ENCODE data around the gene AKNA. TPM values are rescaled to one million over a fixed set of nuclear protein-coding genes. Genes with fewer than 3 reads are reported as not detected.

The AKNA gene
- total RNA-seq: 0.64 and 0.89 TPM in 2 replicates

DNA sequence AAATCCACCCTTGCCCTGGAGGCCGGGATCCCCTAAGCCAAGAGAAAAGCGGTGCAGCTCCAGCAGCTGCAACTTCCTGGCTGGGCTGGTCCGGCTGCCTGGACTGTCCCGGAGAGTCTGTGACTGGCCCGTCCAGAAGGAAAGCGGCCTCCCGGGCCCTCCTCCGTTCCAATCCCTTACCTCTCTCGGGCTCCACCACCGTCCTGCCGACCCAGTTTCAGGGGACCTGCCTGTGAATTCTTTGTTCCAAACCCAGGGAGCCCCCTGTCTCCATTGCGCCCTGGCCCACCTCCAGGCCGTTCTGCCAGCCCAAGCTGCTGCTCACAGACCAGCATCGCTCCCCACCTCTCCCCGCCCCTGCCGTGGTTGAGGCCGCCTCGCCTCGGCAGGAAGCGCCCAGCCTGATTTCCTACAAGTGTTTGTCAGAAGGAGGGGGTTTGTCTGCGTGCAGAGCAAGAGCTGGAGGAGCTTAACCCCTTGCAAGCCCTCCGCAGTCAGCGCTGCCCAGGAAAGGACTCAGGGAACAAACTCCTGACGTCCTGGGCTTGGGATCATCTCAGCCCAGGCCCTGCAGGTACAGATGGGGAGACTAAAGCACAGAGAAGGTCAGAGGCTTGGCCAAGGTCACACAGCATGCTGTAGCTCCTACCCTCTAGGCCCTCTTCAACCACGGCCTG, at the start of gene AKNA:
TSS of gene AKNA (minus strand) at position 303 of the 677 bp plus-strand sequence. CDS start 6,649 bp downstream, outside the sequence.
- peak in 1 of 2 donors; percentile 74 for DNase-seq (ENCODE audit: low read depth in 2 of 2)

- no peak for DNase-seq (ENCODE audit: low read depth in 2 of 2)
These were observed 49.7 kb upstream of the AKNA start for GRCh38 chr9:114437401-114437893.

- DNase-seq (ENCODE audit: low read depth in 2 of 2): peak; percentile 18 to 50
These were observed 47.1 kb upstream of the AKNA start for GRCh38 chr9:114434878-114435311.

- DNase-seq (ENCODE audit: low read depth in 2 of 2): no peak
These were observed 46.0 kb upstream of the AKNA start for GRCh38 chr9:114433720-114434255.

- no peak for DNase-seq (ENCODE audit: low read depth in 2 of 2)
These were observed 45.3 kb upstream of the AKNA start for GRCh38 chr9:114433086-114433485.

DNA sequence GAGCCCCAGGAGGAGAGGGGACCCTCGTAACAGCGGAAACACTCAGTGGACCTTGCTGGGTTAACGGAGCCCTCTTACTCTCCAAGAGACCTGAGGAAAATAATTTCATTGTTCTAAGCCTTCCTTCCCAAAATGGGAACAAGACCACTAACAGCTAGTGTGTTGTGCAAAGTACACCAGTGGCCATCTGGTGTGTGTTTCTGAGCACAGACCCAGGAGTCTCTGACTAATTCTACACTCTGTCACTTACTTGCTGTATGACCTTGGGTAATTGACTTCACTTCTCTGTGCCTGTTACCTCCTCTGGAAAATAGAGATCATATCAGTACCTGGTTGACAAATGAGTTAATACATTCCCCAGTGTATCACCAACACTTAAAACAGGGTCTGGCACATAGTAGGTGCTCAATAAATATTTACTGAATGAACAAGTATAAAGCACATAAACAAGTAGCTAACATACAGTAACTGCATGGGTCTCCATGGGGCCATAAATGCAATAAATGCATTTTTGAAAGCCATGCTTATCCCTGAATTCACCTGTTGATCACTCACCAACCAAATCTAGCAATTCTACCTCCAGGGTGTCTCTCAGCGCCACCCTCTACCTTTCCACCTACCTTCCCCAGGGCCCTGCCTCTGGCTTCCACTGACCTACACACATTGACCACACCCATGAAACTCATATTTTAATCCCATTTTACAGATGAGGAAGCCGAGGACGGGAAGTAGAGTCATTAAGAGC, 44.7 kb upstream of the AKNA start:
- no peak for DNase-seq (ENCODE audit: low read depth in 2 of 2)

DNA sequence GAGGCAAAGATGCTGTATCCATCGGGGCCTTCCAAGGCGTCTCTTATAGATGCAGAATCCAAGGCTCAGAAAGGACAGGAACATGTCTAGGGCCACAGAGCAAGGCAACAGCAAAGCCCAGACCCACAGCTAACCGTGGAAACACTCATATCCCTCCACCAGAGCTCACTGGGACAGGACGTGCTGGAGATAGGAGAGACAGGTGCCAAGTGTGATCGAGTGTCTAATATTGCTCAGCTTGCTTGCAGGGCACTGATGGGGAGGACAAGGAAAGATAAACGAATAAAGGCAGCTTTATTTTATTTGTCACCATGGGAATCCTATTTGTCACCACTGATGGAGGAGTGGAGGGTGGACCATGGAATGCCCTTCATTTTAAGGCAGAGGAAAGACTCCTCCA, 44.0 kb upstream of the AKNA start:
- no peak for DNase-seq (ENCODE audit: low read depth in 2 of 2)

GRCh38 chr9:114431003-114431402, 43.2 kb upstream of the AKNA start:
- no peak for DNase-seq (ENCODE audit: low read depth in 2 of 2)

- no peak for DNase-seq (ENCODE audit: low read depth in 2 of 2)
These were observed 42.7 kb upstream of the AKNA start for GRCh38 chr9:114430457-114430856.

DNA sequence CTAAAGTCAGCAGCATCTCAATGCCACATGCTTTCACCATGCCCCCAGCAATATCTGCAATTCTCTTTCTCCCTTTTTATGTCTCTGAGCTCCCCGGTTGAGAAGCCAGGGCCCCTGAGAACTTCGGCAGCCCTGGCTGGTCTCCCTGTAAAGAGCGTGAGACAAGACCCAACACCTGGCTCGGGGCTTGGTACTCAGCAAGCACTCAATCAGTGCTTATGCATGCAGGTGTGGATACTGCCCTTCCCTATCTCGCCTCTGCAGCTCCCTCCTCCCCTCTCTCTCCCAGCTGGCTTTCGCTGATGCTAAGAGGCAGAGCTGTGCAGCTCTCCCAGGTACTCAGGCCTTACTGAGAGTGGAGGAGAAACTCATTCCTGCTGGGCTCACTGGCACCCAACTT, 41.7 kb upstream of the AKNA start:
- no peak for DNase-seq (ENCODE audit: low read depth in 2 of 2)

DNA sequence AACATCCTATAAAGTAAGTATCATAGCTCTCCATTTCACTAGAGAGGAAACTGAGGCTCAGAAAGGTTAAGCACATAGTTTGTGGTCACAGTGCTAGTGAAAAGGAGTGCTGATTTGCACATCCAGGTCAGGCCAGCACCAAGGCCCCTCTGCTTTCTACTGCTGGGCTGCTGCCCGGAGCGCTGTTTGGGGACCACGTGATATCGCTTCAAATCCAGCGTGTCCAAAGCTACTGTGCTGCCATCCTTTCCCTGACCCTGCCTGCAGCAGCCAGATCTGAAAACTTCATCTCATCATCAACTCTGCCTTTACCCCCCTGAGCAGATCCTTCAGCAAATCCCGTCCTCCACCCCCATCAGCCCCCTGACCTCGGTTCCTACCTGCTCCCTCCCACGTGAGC, 40.7 kb upstream of the AKNA start:
- no peak for DNase-seq (ENCODE audit: low read depth in 2 of 2)

- DNase-seq (ENCODE audit: low read depth in 2 of 2): no peak
These were observed 39.9 kb upstream of the AKNA start for GRCh38 chr9:114427644-114428043.

DNA sequence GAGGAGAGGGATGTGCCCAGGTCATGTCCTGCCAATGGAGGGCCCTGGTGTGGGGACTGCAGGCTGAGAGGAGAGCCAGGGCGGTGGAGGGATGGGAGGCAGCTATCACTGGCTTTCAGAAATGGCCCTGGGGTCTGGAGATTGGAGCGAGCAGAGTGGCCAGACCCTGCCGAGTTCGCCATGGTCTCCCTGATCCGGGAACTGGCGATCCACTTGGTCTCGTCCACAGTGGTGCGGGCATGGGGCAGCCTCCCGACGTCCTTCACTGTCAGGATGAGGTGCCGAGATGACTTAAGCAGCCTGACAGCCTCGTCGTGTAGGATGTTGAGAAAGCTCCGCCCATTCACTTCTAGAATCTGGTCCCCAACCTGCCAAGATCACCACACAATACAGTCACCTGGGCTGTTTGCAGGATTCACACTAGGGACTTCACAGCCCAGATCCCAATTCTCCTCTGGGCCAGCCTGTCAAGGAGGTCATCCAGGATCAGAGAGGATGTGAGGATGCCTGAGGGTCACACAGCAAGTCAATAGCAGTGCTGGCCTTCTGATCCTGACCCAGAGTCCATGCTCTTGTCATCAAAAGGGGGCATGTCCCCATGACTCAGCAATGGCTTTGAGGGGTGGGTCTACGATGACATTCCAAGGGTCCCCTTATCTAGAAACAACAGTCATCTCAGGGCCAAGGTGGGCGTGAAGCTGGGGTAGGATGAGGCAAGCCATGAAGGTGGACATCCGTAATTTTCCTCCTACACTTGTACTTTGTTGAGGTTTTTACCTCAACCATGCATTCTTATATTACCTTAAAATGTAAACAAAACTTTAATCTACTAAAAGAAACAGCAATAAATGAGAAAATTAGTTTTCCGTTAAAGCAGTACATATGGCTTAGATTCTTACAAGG, 38.5 kb upstream of the AKNA start:
- no peak for DNase-seq (ENCODE audit: low read depth in 2 of 2)

DNA sequence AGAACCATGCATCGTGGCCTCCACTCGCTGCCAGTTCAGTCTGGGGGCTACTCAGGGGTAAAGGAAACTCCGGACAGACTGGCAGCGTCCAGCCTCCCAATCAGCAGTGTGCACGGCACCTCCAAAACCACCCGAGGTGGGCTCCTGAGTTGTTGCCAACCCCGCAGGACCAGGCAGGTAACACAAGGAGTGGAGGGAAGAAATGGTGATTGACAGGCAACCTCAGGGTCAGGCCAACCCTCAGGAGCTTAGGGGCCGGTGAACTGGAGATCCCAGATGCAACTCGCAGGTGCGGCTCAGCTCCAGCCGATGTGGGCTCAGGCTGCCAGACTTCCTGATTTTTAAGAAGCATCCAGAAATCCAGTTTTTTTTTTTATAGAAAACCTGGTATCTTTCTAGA, 37.3 kb upstream of the AKNA start:
- DNase-seq (ENCODE audit: low read depth in 2 of 2): no peak

DNA sequence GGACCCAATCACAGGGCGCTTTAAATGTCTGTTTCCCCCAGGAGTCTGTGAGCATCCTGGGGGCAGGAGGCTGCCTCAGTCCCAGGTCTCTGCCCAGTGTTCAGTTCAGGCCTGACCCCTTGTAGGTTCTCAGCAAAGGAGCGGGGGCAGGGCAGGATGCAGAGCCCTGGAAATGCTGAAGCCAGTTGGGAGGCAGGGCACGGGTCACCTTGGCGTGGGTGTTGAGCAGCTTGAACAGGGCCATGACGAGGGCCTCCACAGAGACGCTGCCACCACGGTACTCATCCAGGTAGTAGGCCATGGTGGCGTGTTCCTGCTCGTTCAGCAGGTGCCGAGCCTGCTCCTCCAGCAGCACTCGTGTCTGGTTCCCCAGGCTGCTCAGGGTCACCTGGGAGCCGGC, 36.3 kb upstream of the AKNA start:
- DNase-seq (ENCODE audit: low read depth in 2 of 2): no peak

GRCh38 chr9:114423181-114423580, 35.4 kb upstream of the AKNA start:
- DNase-seq (ENCODE audit: low read depth in 2 of 2): no peak

DNA sequence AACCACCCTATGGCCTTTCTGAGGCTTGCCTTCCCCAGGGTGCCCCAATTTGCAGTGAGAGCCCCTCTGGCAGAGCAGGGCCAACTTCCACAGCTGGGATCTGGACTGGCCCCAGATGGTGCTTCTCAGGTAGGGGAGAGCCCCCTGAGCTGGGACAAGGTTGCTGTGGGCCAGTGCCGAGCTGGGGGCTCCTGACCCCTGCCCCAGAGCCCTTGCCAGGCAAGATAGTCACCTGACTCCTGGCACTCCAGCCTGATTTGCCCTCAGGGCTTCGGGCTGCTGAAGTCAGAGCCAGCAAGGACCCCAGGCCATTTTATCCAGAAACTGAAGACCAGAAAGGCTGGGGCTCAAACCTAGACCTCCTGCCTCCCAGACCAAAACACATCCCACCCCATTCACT, 33.4 kb upstream of the AKNA start:
- no peak for DNase-seq (ENCODE audit: low read depth in 2 of 2)

- no peak for DNase-seq (ENCODE audit: low read depth in 2 of 2)
These were observed 32.0 kb upstream of the AKNA start for GRCh38 chr9:114419796-114420195.

DNA sequence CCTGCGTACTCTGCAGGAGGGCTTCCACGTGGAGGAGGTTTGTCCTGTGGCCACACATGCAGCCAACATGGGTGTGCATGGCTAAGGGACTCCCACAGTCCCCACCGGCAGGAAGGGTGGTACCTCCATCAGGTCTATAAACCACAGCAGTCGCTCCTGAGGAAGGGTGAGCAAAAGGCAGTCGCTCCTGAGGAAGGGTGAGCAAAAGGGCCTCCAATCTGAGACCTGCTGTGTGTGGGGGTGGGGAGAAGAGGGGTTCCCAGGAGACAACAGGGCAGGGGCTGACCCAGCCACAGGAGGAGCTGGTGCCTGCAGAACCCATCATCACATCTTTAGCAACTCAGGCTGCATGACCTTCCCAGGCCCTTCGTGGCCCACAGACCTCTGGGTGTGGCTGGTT, 30.3 kb upstream of the AKNA start:
- no peak for DNase-seq (ENCODE audit: low read depth in 2 of 2)

DNA sequence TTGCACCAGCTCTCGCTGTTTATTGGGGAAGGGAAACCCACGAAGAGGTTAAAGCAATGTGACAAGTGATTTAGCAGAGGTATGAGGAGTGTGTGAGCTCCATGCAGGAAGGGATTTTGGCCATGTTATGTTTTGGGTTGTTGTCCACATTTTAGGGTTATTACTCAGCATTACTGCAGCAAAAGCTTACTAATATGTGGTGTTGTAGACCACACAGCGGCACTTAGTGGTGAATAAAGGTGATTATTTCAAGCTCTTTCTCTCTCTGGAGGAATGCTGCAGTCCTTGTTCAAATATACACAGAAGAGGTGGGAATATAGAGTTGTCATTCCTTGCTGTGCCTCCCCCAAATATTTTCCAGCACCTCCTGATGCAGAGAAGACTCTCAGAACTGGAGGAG, 29.7 kb upstream of the AKNA start:
- no peak for DNase-seq (ENCODE audit: low read depth in 2 of 2)

GRCh38 chr9:114416906-114417305, 29.1 kb upstream of the AKNA start:
- DNase-seq (ENCODE audit: low read depth in 2 of 2): no peak

DNA sequence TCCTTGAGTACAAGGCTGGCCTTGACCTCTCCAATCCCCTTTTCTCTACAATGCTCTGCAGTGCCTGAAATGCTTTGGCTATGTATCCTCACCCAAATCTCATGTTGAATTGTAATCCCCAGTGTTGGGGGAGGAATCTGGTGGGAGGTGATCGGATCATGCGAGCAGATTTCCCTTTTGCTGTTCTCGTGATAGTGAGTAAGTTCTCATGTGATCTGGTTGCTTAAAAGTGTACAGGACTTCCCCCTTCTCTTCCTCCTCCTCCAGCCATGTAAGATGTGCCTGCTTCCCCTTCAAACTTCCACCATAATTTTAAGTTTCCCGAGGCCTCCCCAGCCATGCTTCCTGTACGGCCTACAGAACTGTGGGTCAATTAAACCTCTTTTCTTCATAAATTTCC, 28.5 kb upstream of the AKNA start:
- no peak for DNase-seq (ENCODE audit: low read depth in 2 of 2)
